Activated CD8-positive, alpha-beta T cell treated with anti-CD3 and anti-CD28 coated beads, Interleukin-2, amount 10 ng/mL, durations not matched to agents 7 days and 5 days (primary cell): ENCODE measurements around the gene P2RY6. TPM values are rescaled to one million over a fixed set of nuclear protein-coding genes. Genes with fewer than 3 reads are reported as not detected.
"Not testable (repeated sequence)": the region's sequence is repeated elsewhere in the genome, so short reads cannot be mapped to it uniquely, and the experiment has no call there.

Experiments
- ATAC-seq: fragments of 150-1000 bp; cut with Tn5 transposase; one replicate; pipeline ENCODE4 v1.10.0; 2021; ENCODE audit warnings: moderate library complexity
- CTCF ChIA-PET: fragments of 350-600 bp; sonication (Branson Sonifier 250); formaldehyde crosslinking; loops from one replicate; lab custom pipeline; 2021; ENCODE audit warnings: antibody characterized with exemption; lab: Charles Lee
- POLR2A ChIA-PET: fragments of 350-600 bp; sonication (Branson Sonifier 250); formaldehyde crosslinking; loops from one replicate; lab custom pipeline; 2021; ENCODE audit warnings: antibody characterized with exemption; lab: Charles Lee
- DNase-seq: peaks from one replicate; pipeline ENCODE4 v3.0.0-alpha.2; 2020
- H3K27ac Mint-ChIP-seq: one replicate; pipeline ENCODE4 v1.8.0; 2021; ENCODE audit warnings: mild to moderate bottlenecking, mixed read lengths
- H3K27me3 Mint-ChIP-seq: one replicate; pipeline ENCODE4 v1.8.0; 2021; ENCODE audit warnings: low read depth, mixed read lengths
- H3K36me3 Mint-ChIP-seq: one replicate; pipeline ENCODE4 v1.8.0; 2021; ENCODE audit warnings: low read depth, mixed read lengths
- H3K4me1 Mint-ChIP-seq: one replicate; pipeline ENCODE4 v1.8.0; 2021; ENCODE audit warnings: low read depth, mixed read lengths
- H3K4me3 Mint-ChIP-seq: one replicate; pipeline ENCODE4 v1.8.0; 2021; ENCODE audit warnings: mild to moderate bottlenecking, mixed read lengths
- H3K9me3 Mint-ChIP-seq: one replicate; pipeline ENCODE4 v1.8.0; 2022; ENCODE audit warnings: mixed read lengths; ENCODE audit not compliant: insufficient read depth
- total RNA-seq, 2 experiments: library from RNA; stranded (reverse); gene quantifications; one replicate each; pipeline ENCODE4 v1.2.3, GENCODE V29; 2021

P2RY6 gene
- total RNA-seq, 2 experiments from 2014 or later = not detected

DNA sequence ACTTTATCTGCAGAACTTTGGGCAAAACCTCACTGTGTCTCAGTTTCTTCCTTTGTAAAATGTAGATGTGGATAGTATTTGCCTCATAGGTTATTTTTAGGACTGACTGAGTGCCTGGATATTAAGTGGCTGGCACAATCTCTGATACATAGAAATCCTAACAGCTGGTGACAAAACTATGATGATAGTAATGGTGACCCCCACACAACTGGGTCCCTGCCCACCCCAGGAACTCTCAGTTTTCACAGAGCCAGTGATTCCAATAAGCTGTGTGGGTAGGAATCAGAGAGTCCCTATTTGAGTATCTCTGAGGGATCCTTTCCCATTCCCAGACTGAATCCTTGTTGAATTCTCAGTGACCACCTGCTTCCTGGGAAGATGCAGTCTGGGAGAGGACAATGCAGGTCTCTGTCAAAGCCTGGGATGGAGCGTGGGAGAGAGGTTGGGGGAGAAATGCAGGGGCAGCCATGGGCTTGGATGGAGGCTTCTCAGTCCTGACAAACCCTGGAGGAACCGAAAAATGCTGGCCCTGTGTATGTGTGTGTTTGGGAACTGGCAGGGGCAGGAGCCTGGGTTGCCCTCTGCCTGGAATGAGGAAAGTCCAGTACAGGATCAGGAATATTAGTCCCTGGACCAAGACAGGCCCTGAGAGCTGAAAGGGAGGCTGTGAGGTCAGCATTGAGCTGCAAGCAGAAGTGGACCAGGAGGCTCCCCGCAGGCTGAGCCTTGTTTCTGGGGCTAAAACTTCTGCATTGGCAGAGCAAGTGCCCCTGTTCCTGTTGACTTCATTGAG lies 6.1 kb upstream of the P2RY6 start:
- no peak overlapping the region for H3K27ac Mint-ChIP-seq
- ChIA-PET CTCF (interaction anchor here (1.0 to 1.9 kb wide), 3 partner anchors 23 to 85 kb away, joined by 3 to 5 read pairs (median 3); no protein-coding TSS in a partner anchor), POLR2A (no interaction called here)
- peaks cover 44% of the 10 kb centered on the region for H3K27me3 Mint-ChIP-seq
- ATAC-seq (no peak), DNase-seq (no peak)
- H3K4me1 Mint-ChIP-seq = no peaks in the 10 kb centered on the region
- no peaks in the 10 kb centered on the region for H3K9me3 Mint-ChIP-seq
- H3K4me3 Mint-ChIP-seq = no peak overlapping the region
- no peaks in the 10 kb centered on the region for H3K36me3 Mint-ChIP-seq

DNA sequence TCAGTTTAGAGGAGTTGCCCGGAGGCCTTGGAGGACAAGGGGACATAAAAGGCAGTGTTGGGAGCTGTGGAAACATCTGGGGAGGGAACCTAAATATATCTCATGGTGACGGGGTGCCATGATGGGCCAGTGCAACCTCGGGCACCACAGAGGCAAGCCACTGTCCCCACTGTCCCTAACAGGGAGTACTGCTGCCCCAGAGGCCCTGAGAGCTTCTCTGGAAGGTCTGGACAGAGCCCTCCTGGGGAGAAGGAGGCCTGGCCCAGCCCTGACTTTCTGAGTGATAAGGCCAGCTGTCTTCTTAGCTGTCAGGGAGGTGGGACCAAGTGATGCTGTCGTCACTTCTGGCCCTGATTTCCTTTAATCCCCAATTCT lies 5.5 kb upstream of the P2RY6 start:
- ATAC-seq (no peak), DNase-seq (no peak)
- Mint-ChIP-seq H3K4me3 (no peak overlapping the region), H3K4me1 (no peaks in the 10 kb centered on the region), H3K9me3 (no peaks in the 10 kb centered on the region), H3K27me3 (peaks cover 44% of the 10 kb centered on the region), H3K27ac (no peak overlapping the region), H3K36me3 (no peaks in the 10 kb centered on the region)
- ChIA-PET POLR2A (no interaction called here), CTCF (interaction anchor here (1.0 to 1.9 kb wide), 2 partner anchors 29 to 85 kb away, joined by 3 to 5 read pairs; no protein-coding TSS in a partner anchor)

DNA sequence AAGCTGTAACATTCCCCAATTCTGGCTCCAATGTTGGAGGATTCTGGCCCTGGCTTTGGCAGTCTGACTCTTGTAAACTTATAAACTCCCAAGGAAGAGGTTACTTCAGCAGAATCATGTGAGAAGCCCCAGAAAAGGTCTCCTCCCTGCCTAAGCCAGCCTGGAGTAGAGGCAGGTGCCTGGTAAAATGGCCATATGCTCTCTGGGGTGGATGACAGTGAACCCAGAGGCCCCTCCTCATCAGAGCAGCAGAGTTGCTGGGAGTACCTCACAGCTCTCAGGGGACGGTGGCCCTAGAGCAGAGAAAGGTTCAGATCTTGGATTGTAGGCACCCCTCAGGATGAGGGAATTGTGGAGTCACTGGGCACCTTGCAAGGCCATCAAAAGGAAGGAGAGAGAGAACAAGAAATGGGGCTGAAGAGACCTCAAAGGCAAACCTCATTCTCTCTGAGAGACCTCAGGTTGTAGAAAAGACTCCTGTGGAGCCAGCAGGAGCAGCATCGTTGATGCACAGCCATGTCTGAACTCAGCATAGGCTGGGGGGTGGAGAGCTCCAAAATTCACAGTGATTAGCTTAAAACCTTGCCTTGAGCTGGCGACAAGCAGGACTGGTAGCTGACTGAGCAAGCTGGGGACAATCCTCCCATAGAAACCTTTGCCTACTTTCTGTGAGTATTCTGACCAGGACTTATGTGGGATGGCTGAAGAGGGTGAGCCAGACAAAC lies 4.9 kb upstream of the P2RY6 start:
- no peaks in the 10 kb centered on the region for H3K4me1 Mint-ChIP-seq
- H3K27me3 Mint-ChIP-seq = peaks cover 39% of the 10 kb centered on the region
- CTCF ChIA-PET = interaction anchor here (0.8 to 1.9 kb wide), 5 partner anchors 14 to 84 kb away, joined by 3 to 5 read pairs (median 3); no protein-coding TSS in a partner anchor
- H3K36me3 Mint-ChIP-seq = no peaks in the 10 kb centered on the region
- POLR2A ChIA-PET = interaction anchor here (1.1 kb wide), 1 partner anchor 438 kb away, joined by 3 read pairs; no protein-coding TSS in a partner anchor
- H3K4me3 Mint-ChIP-seq = no peak overlapping the region
- DNase-seq (no peak), ATAC-seq (no peak)
- no peak overlapping the region for H3K27ac Mint-ChIP-seq
- H3K9me3 Mint-ChIP-seq = no peaks in the 10 kb centered on the region

DNA sequence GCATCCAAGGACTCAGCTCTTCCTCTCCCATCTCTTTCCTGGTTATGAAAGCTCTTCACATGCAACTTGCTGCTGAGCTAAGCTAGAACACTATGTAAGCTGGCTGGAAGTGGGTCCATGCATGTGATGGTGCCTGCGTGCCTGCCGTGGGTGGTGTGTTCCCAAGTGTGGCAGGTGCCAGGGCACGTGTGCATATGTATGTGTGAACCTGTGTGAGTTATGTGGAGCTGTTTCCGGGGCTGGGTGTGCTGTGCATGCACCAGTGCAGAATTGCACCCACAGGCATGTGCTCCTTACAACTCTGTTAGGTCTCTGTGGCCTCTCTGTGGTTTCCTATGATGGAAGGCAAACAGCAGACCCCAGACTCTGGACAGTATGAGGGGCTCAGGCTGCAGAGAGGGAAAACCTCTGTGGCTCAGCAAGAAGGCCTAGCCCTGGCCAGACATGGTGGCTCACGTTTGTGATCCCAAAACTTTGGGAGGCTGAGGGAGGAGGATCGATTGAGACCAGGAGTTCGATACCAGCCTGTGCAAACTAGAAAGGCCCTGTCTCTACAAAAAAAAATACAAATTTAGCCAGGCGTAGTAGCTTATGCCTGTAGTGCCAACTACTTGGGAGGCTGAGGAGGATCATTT lies 4.1 kb upstream of the P2RY6 start:
- Mint-ChIP-seq H3K4me3 (no peak overlapping the region), H3K9me3 (no peaks in the 10 kb centered on the region), H3K4me1 (no peaks in the 10 kb centered on the region), H3K36me3 (no peaks in the 10 kb centered on the region), H3K27ac (no peak overlapping the region), H3K27me3 (peaks cover 35% of the 10 kb centered on the region)
- DNase-seq = no peak
- ChIA-PET CTCF (interaction anchor here (0.8 to 1.1 kb wide), 4 partner anchors 15 to 27 kb away, joined by 3 read pairs; no protein-coding TSS in a partner anchor), POLR2A (interaction anchor here (0.7 to 1.1 kb wide), 2 partner anchors 396 to 438 kb away, joined by 3 read pairs; no protein-coding TSS in a partner anchor)
- no peak for ATAC-seq

DNA sequence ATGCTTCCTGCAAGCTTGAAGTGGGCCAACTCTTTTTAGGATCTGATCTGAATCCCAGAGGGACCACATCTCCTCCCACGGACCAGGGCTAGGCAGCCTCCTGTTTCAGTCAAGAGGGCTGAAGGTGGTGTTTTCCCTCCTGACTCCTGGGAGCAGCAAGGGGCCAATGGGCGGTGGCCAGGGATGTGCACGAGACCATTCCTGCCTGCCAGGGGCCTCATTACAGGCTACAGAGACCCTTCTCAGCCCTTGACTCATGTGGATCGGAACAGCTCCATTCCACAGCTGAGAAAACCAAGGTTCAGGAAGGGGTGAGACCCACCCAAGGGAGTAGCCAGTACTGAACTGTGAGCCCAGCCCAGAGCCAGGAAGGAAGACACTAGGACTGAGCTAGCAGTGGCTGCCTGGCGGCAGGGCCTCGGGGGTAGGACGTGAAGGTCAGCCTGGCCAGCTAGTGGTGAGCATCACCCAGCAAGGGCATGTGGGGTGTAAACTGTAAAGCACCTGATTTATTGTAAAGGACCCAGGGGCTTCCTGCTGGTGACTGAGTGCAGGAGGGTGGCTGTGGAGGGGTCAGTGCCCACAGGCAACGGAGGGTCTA lies 3.4 kb upstream of the P2RY6 start:
- CTCF ChIA-PET = interaction anchor here (1.1 kb wide), 1 partner anchor 26 kb away, joined by 3 read pairs; no protein-coding TSS in a partner anchor
- no peak for ATAC-seq
- peaks cover 29% of the 10 kb centered on the region for H3K27me3 Mint-ChIP-seq

DNA sequence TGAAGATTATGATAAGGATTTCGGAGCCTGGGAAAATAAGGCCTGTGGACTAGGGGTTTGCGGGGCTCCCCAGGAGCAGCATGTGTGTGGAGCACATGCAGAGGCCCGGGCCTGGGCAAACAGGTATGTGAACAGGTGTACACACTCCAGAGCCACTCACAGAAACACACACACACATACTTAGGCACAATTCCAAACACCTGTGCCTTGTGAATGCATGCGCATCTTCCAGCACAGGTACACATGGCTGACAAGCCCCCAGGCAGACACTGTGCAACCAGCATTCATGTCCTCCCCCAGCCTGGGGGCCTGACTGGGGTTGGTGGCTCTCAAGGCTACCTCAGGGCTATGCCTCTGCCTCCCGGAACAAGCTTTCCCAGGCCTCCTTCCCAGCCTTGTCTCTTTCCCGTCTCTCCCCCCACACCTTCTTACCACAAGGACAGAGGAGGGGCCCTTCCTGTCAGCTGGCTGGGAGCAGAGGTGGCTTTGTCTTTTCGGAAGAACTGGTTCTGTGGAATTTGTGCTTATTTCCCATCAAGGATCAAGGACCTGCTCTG lies 2.6 kb upstream of the P2RY6 start:
- no peak for DNase-seq
- Mint-ChIP-seq H3K36me3 (no peaks in the 10 kb centered on the region), H3K9me3 (no peaks in the 10 kb centered on the region), H3K27ac (no peak overlapping the region), H3K4me1 (no peaks in the 10 kb centered on the region), H3K4me3 (no peak overlapping the region), H3K27me3 (peaks cover 27% of the 10 kb centered on the region)
- no peak for ATAC-seq
- CTCF ChIA-PET = no interaction called here
- POLR2A ChIA-PET = interaction anchor here (1.2 kb wide), 1 partner anchor 10 kb away, joined by 3 read pairs; no protein-coding TSS in a partner anchor

More for the DNA sequence above, 3.4 kb upstream of the P2RY6 start:
- DNase-seq = no peak
- POLR2A ChIA-PET = interaction anchor here (0.7 to 1.1 kb wide), 2 partner anchors 397 to 439 kb away, joined by 3 read pairs; no protein-coding TSS in a partner anchor
- Mint-ChIP-seq H3K4me1 (no peaks in the 10 kb centered on the region), H3K36me3 (no peaks in the 10 kb centered on the region), H3K4me3 (no peak overlapping the region), H3K9me3 (no peaks in the 10 kb centered on the region), H3K27ac (no peak overlapping the region)

DNA sequence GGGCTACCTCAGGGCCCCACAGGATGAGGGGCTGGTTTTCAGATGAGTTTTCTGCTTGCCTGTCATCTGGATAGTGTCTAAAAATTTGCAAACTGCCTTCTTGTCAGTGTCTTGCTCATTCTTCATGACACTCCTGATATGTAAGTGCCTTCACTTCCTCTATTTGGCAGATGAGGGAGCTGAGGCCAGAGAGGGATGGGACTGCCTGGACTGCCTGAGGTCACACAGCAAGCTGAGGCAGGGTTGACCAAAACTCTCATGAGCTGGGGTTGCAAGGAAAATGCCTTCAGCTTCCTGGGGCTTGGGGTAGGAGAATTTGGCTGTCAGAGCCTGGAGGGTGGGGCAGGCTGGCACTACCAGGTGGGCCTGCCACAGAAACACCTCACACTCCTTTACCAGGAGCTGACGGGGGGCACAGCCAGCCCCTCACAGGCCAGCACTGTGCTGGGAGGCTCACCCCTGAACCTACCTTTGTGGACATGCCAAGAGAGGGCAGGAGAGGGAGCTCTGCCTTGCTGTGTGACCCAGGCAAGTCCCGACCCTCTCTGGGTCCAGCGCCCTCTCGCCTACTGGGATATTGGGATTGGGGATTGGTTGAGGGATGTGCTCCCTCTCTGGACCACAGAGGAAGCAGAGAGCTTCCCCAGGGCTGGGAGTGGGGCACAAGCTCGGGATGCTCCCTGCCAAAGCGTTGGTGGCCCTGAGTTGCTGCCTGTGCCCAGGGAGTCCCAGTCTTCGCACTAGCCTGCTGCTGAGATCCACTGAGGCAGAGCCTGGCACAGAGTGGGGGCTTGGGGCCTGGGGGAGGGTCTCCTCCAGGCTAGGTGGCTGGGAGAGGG lies 1.9 kb upstream of the P2RY6 start:
- ChIA-PET POLR2A (interaction anchor here (1.2 kb wide), 1 partner anchor 9 kb away, joined by 3 read pairs; no protein-coding TSS in a partner anchor), CTCF (interaction anchor here (0.8 kb wide), 2 partner anchors 18 to 34 kb away, joined by 3 to 4 read pairs; no protein-coding TSS in a partner anchor)
- no peaks in the 10 kb centered on the region for H3K4me1 Mint-ChIP-seq
- no peak overlapping the region for H3K27ac Mint-ChIP-seq
- ATAC-seq = no peak
- H3K9me3 Mint-ChIP-seq = no peaks in the 10 kb centered on the region
- H3K36me3 Mint-ChIP-seq = no peaks in the 10 kb centered on the region
- H3K27me3 Mint-ChIP-seq = peaks cover 23% of the 10 kb centered on the region
- no peak overlapping the region for H3K4me3 Mint-ChIP-seq
- DNase-seq = no peak

DNA sequence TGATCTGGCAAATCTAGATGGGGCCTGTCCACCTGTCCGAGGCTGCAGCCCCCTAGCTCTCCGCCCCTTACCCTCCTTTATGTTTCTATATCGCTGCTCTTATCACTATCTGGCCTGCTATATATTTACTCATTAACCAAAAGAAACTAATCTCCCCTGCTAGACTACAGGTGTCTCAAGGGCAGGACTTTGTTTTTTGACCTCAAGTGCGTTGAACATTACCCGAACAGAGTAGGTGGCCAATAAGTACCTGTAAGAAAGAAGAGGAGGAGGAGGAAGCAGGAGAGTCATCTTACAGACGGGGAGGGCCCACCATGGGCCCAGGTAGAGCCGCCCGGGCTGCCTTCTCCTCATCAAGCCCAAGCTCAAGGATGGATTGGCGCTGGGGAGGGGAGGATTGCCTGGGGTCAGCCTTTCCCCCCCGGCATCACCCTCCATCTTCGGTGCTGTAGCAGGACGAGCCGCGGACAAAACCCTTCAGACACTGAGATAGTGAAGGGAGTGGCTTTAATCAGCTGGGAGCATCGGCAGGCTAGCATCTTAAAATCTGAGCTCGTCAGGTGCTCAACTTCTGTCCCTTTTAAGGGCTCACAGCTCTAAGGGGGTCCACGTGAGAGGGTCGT lies 1.2 kb upstream of the P2RY6 start:
- CTCF ChIA-PET = interaction anchor here (0.8 kb wide), 2 partner anchors 17 to 35 kb away, joined by 3 to 4 read pairs; no protein-coding TSS in a partner anchor
- H3K4me3 Mint-ChIP-seq = no peak overlapping the region
- no peak overlapping the region for H3K27ac Mint-ChIP-seq
- DNase-seq = no peak
- no peak for ATAC-seq
- H3K36me3 Mint-ChIP-seq = no peaks in the 10 kb centered on the region
- no peaks in the 10 kb centered on the region for H3K9me3 Mint-ChIP-seq
- peaks cover 21% of the 10 kb centered on the region for H3K27me3 Mint-ChIP-seq
- POLR2A ChIA-PET = interaction anchor here (1.2 kb wide), 1 partner anchor 9 kb away, joined by 3 read pairs; no protein-coding TSS in a partner anchor
- no peaks in the 10 kb centered on the region for H3K4me1 Mint-ChIP-seq

DNA sequence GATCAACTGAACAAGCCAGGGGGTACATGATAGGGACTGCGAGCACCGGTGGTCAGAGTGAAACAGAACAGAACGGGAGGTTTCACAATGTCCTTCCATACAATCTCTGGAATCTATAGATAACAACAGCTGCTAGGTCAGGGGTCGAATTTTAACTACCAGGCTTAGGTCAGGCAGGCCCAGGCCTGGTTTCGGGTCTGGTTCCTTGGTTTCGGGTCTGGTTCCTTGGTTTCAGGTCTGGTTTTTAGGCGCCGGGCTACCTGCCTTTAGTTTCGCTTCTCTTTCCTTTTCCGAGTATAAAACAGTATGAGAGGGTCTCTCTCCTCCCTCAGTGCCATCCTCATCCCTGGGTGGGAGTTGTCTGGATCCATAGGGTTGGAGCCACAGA lies 666 bp upstream of the P2RY6 start:
- H3K36me3 Mint-ChIP-seq, CTCF ChIA-PET, H3K4me1 Mint-ChIP-seq, ATAC-seq, DNase-seq, H3K4me3 Mint-ChIP-seq, POLR2A ChIA-PET, H3K27ac Mint-ChIP-seq, H3K9me3 Mint-ChIP-seq: not testable (repeated sequence)
- H3K27me3 Mint-ChIP-seq = peaks cover 17% of the 10 kb centered on the region

DNA sequence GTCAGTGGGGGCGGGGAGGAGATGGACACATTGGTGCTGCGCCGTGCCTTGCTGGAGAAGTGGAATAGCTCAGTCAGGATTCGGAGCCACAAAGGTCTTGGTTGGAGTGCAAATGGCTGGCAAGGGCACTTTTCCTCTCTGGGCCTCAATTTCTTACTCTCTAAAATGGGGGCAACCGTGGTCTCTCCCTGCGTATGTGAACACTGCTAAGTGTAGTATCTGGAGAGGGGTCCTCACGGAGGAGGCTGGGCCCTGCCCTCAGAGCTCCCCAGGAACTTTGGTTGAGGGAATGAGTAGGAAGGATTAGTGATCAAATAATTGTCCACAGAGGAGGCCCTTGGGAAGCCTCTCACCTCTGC lies 521 bp downstream of the P2RY6 start:
- no peak for DNase-seq
- no peak overlapping the region for H3K4me3 Mint-ChIP-seq
- CTCF ChIA-PET = interaction anchor here (1.0 to 1.6 kb wide), 2 partner anchors 16 to 20 kb away, joined by 3 read pairs; no protein-coding TSS in a partner anchor
- no peaks in the 10 kb centered on the region for H3K4me1 Mint-ChIP-seq
- H3K36me3 Mint-ChIP-seq = no peaks in the 10 kb centered on the region
- no peaks in the 10 kb centered on the region for H3K9me3 Mint-ChIP-seq
- no peak for ATAC-seq
- H3K27ac Mint-ChIP-seq = no peak overlapping the region
- POLR2A ChIA-PET = no interaction called here
- peaks cover 13% of the 10 kb centered on the region for H3K27me3 Mint-ChIP-seq
